GM19193 (cell line): ENCODE data around the gene FIP1L1.

Experiments
- POLR2A ChIP-seq: IDR thresholded peaks from 4 replicates; pipeline ENCODE4 v1.6.1; 2011; ENCODE audit not compliant: insufficient read depth, insufficient read length; ENCODE audit errors: extremely low read depth

The FIP1L1 gene

GRCh38 chr4:53507058-53507457 lies 129.6 kb downstream of the FIP1L1 start:
- no peak for TF ChIP-seq POLR2A

GRCh38 chr4:53507671-53508286 lies 130.3 kb downstream of the FIP1L1 start:
- no peak for TF ChIP-seq POLR2A

- TF ChIP-seq POLR2A = no peak
Observed at GRCh38 chr4:53508446-53508845, 131.0 kb downstream of the FIP1L1 start.

- no peak for TF ChIP-seq POLR2A
Observed at GRCh38 chr4:53510321-53510720, 132.9 kb downstream of the FIP1L1 start.
